HG03575 (cell line): ENCODE results near the gene COPB2.
"Not testable (repeated sequence)": the region's sequence is repeated elsewhere in the genome, so short reads cannot be mapped to it uniquely, and the experiment has no call there.

Experiments
- ATAC-seq: cut with Tn5 transposase; IDR thresholded peaks from one replicate; pipeline ENCODE4 v1.9.1; 2021; ENCODE audit not compliant: unreplicated experiment, insufficient number of reproducible peaks, low FRiP score; ENCODE audit errors: extremely low read depth

The COPB2 gene

DNA sequence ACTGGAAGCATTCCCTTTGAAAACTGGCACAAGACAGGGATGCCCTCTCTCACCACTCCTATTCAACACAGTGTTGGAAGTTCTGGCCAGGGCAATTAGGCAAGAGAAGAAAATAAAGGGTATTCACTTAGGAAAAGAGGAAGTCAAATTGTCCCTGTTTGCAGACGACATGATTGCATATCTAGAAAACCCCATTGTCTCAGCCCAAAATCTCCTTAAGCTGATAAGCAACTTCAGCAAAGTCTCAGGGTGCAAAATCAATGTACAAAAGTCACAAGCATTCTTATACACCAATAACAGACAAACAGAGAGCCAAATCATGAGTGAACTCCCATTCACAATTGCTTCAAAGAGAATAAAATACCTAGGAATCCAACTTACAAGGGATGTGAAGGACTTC is 54.8 kb downstream of the COPB2 start:
- ATAC-seq: not testable (repeated sequence)

DNA sequence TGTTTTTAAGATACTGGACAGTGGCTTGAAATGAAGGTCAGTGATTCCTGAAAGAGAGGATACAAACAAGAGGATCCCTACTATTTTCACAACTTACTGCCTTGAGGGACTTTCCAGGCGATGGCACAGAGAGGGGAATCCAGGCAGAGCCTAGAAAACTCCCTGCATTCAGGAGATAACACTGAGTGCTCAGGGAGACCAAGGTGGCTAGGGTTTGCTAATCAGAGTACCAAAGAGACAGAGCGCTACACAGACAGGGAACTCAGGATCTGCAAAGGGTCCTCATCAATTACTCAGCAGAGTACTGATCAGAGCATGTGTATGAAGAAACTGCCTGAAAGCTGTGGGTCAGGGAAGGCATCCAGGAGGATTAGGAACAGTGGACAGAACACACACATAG is 57.4 kb downstream of the COPB2 start:
- no peak for ATAC-seq

DNA sequence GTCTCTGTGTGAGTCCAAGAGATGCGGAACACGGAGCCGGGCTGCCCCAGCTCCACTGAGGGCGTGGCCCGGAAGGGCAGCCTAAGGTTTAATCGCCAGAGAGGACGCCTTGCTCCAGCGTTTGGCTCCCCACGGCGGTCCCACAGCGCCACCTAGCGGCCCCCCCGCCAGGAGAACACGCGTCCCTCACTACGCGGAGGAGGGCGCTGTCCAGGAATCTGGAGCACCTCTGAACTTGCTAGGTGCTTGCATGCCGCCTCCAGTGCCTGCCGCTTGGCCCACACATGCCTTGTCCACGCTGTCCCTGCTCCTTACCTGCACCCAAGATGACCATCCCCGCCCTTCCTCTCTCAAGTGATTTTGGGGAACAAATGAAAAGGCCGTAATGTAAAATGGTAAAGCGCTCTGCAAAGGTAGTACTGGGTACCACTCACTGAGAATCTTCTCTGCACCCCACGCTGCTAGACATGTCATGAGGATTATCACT is 60.0 kb downstream of the COPB2 start:
- ATAC-seq: peak; percentile 71

DNA sequence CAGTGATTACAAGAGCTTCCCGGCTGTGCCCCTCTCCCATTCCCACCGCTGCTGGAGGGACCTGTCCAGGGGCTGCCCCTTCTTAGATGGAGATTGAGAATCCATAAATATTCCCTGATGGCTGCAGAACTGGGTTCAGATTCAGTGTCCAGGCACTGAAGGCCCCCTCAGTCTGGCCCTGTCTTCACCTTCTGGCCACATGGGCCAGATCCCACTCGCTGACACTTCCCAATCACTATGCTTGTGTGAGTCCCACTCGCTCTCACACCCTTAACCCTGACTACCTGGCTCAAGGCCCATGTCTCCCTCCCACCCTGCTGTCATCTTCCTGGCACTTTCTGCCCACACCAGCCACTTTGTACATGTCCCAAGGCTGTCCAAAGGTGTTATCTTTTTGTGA is 61.1 kb downstream of the COPB2 start:
- no peak for ATAC-seq

DNA sequence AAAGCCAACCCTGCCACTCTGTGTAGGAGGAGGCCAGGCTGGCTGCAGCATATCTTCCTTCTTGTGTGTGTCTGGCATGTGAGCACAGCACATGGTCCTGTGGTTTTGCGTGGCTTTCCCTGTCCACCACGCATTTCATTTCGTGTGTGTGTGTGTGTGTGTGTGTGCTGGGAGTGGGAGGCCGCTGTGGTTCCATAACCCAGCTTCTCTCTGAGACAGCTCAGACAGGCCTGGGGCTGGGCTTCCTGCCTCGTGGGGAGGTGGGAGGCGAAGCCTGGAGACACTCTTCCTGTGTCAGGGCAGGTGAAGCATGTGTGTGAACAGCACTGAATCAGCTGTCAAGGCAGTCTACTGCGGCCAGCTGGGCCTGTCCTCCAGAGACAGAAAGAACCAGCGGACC is 61.6 kb downstream of the COPB2 start:
- ATAC-seq: no peak

DNA sequence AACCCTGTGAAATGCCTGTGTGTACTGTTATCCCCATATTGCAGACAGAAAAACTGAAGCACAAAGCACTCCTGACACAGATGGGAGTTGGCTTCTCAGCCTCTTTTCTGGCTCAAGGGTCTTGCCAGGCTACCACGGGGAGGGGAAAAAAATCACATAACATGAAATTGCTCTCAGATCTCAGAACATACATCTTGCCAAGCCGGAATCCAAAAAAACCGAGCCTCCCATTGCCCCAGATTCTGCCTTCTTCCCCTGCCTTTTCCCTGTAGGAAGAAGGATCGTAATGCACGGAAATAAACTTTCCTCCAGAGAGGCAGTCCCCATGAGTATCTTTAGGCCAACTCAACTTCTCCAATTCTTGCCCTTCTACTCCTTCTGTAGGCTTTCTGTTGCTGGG is 62.2 kb downstream of the COPB2 start:
- ATAC-seq: no peak

DNA sequence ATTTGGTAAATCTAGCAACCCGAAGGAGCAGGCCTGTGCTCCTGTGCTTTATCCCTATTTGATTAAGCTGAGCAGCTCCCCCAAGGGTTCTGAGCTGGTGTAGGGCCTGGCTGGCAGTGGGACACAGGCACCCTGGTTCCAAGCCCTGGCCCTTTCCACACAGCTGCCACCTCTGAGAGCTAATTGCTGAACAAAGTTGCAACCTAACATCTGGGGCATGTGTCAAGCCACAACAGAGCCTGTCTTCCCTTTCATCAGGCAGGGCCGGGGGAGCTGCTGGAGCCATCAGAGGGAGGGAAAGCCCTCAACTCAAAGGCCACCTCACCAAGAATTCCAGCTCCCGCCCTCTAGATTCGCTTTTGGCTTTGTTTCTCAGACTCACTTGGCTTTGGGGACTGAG is 62.7 kb downstream of the COPB2 start:
- no peak for ATAC-seq

DNA sequence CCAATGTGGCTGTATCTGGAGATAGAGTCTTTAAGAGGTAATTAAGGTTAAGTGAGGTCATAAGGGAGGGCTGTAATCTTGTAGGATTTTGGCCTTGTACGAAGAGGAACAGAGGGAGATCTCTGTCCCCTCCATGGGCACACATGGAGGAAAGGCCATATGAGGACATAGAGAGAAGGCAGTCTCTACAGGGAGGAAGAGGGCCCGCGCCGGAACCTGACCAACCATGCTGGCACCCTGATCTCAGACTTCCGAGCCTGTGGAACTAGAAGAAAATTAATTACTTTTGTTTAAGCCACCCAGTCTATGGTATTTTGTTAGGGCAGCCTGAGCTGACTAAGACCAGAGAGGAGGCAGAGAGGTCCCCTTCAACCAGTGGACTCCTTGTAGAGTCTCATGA is 63.3 kb downstream of the COPB2 start:
- ATAC-seq: no peak

DNA sequence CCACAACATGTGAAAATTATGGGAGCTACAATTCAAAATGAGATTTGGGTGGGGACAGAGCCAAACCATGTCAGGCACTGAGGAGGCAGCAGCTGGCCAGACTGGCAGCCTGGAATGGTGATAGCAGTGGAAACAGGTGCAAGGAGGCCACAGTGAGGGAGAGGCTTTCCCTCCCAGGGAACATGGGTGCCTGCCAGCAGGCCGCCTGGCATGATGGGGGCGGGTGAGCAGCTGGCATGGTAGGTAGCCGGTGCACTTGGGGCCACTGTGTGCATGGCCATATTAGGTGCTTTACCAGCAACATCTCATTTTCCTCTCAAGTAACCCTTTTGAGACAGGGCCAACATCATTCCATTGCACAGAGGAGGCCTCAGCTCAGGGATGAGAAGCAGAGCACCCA is 63.9 kb downstream of the COPB2 start:
- no peak for ATAC-seq

DNA sequence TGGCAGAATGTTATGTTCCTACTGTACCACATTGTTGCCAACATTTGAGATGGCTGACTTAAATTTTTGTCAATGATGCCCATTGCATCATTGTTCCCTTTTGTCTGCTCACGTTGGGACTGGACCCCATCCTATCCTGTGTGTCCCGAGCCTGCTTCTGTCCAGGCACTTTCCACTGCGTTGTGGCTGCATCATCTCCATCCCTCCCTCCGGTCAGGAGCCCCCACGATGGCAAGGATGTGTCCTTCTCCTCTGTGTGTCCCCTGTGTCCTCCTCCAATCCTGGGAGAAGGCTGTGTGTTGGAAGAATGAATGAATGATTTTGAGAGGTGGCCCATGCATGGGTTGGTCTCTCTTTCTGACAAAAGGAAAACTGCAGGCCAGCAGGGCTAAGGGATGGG is 65.0 kb downstream of the COPB2 start:
- ATAC-seq: no peak

DNA sequence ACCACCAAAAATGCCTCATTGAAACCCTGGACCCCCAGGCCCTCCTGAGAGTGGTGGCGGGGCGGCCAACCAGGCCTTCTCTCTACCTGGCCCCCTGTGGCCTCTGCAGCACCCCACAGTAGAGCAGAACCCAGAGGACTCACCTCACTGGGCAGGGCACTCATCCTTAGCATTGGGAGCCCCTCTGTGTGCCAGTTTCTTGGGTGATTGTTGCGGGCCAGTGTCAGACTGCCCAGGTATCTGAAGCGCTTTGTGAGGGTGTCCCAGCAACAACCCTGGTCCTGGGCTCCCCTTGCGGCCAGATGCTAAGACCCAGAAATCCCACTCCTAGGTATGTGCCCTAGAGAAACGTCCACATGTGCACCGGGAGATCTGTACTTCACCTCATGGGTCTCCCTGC is 66.3 kb downstream of the COPB2 start:
- no peak for ATAC-seq

DNA sequence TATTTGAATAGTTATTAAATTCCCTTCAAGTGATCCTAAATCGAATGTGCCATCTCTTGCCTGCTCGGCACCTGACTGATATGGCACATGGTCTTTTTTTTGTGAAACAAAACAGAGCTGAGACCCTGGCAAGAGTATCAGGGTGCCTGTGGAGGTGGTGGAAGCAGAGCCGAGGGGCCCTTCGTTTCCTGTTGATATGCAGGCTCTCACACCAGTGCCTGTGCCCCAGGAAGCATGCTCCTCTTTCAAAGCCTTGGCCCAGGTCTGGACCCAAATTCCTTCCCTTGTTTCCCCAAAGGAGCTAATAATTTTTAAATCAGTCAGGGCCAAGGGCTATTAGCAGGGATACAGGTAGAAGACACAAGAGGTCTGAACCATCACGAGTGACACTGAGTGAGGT is 67.1 kb downstream of the COPB2 start:
- no peak for ATAC-seq

DNA sequence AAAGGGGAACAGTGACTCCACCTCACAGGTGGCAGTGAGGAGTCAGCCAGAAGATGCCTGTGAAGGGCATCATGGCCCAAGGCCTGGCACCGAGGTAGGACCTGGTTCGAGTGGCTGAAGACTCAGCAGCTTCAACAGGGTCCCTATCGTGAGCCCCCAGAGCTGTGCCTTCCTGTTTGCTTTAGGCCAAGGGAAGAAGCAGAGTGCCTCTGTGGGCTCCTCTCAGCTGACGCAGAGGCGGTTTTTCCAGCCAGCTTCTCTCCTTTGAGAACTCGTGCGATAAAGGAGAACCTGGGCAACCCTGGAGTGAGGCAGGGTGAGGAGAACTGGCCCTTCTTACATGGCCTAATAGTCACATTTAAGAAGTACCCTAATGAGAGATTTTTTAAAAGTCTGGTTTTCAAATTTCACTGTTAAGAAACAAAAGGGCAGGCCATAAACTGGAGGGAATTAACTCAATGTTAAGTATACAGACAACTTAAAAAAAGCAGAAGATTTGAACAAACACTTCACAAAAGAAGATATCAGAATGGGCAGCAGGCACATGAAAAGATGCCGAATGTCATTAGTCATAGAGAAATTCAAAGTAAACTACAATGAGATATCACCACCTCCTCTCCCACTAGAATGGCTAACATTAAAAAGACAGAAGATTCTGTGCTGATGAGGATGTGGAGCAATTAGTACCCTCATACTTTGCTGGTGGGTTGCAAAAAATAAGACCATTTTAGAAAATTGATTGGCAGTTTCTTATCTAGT is 68.7 kb downstream of the COPB2 start:
- no peak for ATAC-seq

DNA sequence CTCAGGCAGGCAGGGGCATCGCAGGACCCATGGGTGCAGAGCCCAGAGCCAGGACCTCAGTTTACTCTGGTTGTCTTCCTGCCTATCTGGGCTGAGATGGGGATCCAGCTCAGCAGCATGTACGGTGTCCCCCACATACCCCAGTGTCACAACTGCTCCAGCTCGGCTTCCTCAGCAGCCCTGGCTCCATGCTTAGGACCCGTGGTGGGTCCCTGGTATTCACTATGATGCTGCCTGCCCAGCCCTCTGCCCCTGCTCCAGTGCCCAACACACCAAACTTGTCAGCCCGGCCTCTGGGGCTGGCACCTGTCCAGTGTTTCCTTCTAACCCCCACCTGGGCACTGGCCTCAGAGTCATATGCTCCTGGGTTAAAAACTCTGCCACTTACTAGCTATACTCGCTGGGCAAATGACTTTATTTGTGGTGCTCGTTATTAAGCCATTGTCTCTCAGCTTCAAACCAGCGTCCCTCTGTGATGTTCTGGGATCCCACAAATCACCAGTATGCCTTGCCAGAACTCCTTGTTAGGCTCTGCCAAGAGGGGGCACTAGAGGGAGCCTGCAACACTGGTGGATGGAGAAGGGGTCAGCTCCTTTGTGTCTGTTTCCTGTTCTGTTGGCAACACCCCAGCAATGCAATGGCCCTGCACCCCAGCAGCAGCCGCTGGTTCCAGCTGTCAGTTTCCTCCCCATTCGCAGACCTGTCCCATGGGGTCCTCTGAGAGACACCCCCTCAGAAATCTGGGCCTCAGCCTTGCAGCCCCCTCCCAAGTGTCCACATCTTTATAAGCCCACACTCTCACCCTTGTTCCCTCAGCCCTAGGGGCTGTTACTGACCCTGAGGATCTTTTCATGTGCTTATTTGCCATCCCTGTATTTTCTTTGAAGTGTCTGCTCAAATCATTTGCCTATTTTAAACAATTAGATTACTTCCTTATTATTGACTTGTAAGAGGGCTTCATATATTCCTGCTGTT is 69.7 kb downstream of the COPB2 start:
- ATAC-seq: no peak

DNA sequence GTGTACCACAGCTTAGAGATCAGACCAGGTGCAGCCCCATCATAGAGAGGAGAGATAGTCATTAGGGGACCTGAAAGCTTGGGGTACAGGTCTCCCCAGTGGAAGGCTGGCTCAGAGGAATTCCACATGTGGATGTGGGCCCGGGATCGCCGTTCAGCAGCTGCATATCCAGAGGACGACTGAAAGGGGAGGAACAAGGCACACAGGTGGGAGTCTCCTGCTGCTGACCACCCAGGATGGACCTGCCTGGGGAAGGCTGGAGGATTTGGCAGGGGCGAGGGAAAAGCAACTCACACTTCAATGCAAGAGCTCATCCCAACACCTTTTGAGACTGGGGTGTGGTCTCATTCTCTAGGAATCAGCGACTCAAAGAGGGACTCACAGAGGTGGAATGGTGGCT is 70.6 kb downstream of the COPB2 start:
- no peak for ATAC-seq

DNA sequence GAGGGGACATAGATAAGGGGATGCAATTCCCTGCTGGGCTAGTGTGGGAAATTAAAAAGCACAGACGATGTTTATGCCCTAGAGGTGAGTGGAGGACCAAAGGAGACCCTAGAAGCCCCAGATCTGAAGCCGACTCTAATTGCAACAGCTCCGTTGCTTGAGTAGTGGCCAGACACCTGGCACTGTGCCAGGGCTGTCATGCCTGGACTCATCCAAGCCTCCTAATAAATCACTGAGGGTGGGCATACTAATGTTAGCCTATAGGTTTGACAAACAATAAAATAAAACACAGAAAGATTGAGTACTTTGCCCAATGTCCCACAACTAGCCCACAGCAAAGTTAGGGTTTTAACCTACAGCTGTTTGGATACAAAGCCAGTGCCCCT is 71.0 kb downstream of the COPB2 start:
- ATAC-seq: no peak

DNA sequence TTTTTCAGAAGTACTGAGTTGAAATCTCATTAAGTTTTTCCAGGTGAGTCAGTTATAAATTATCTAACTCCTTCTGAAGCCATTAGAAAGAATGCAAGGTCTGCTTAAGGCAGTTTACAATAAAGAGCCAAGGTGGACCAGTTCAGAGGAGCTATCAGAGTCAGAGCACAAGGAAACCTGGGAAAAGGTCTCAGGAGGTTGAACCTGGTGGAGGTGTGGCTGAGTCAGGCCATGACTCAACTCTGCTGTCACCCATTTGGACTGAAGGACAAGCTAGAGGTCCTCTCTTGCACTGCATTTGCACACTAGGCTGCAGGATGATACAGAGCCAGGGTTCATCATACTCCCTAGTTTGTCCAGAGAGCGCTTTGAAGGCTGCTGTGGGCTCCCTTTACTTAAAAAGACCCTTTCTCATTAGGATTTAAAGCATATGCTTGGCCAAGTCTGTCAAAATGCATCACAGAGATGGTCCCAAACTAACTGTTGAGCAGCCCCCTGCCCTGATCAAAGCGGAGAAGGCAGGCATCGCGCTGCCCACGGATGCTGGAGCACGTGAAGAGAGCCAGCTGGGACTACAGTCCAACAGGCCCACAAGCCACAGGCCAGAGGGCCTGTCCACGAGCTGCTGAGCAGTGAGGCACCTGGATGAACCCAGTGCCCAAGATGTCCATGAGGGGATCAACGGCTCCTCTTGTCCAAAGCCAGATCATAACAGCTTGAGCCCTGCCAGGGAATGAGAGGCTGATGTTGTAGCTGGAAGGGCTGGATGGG is 71.6 kb downstream of the COPB2 start:
- ATAC-seq: no peak

DNA sequence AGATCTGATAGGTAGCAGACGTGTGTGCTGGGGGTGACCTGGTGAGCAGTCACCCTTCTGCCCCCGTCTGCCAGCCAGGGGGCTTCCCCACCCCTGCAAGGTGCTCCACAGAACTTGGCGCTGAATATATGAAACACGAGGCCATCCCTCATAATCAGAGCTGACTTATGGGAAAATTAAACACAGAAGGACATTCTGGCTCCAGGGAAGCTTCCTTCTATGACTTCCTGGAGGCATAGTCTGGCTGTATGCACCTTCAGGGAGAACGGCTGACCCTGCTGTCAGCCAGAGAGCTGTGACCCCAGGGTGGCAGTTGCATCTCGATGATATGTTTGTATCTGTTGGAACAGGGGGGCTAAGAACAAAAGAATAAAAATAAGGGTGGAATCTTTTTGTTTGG is 72.2 kb downstream of the COPB2 start:
- ATAC-seq: no peak

DNA sequence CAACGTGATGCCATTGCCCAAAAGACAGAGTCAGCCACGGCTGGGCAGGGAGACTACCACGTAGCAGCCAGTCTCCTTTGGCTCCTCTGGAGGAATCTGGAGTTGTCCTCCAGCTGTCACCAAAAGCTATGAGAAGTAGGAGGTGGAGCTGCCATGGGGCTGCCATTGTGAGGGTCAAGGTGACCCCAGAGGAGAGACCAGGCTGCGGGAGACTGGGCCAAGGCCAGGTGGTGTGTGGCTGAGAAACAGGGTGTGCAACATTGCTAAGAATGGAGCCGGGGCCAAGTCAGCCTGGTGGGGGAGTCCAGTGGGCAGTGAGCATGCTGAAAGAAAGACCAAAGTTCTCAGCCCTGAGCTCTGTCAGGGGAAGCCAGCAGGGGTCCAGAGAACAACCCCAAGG is 75.5 kb downstream of the COPB2 start:
- ATAC-seq: no peak
